NCI-H345 treated with DMSO at 0.1 percent for 48 hours (cell line): ENCODE results near the gene PLAAT2.
"Not testable (repeated sequence)": the region's sequence is repeated elsewhere in the genome, so short reads cannot be mapped to it uniquely, and the experiment has no call there.

Source experiments
- DNase-seq: peaks from one replicate; lab custom pipeline; 2025; ENCODE audit not compliant: unreplicated experiment; lab: John Stamatoyannopoulos, UW

Gene PLAAT2

GRCh38 chr11:63551091-63551888 lies 11.9 kb downstream of the PLAAT2 start:
- DNase-seq: no peak

GRCh38 chr11:63550156-63550700 lies 13.0 kb downstream of the PLAAT2 start:
- DNase-seq: not testable (repeated sequence)

- no peak for DNase-seq
These were observed 13.8 kb downstream of the PLAAT2 start for GRCh38 chr11:63549411-63549810.

GRCh38 chr11:63548178-63548577 lies 15.0 kb downstream of the PLAAT2 start:
- no peak for DNase-seq

- no peak for DNase-seq
These were observed 16.1 kb downstream of the PLAAT2 start for GRCh38 chr11:63547061-63547460.

GRCh38 chr11:63543711-63544110 lies 19.5 kb downstream of the PLAAT2 start:
- no peak for DNase-seq

GRCh38 chr11:63542506-63542905 lies 20.7 kb downstream of the PLAAT2 start:
- DNase-seq: not testable (repeated sequence)

- no peak for DNase-seq
These were observed 25.7 kb downstream of the PLAAT2 start for GRCh38 chr11:63537293-63538101.

- no peak for DNase-seq
These were observed 26.4 kb downstream of the PLAAT2 start, which contains the start of gene PLAAT4 for GRCh38 chr11:63536669-63537292. PLAAT4 (plus strand) TSS chr11:63536808; CDS start chr11:63536869, 61 bp downstream.

- no peak for DNase-seq
These were observed 27.4 kb downstream of the PLAAT2 start for GRCh38 chr11:63535734-63536133.

GRCh38 chr11:63534895-63535461 lies 28.2 kb downstream of the PLAAT2 start:
- DNase-seq: no peak

- DNase-seq: no peak
These were observed 29.1 kb downstream of the PLAAT2 start for GRCh38 chr11:63534076-63534475.

- no peak for DNase-seq
These were observed 30.2 kb downstream of the PLAAT2 start for GRCh38 chr11:63532799-63533475.

GRCh38 chr11:63532117-63532516 lies 31.1 kb downstream of the PLAAT2 start:
- no peak for DNase-seq

- DNase-seq: not testable (repeated sequence)
These were observed 31.9 kb downstream of the PLAAT2 start for GRCh38 chr11:63531074-63531792.

- no peak for DNase-seq
These were observed 33.2 kb downstream of the PLAAT2 start for GRCh38 chr11:63530021-63530420.

- not testable (repeated sequence) for DNase-seq
These were observed 33.8 kb downstream of the PLAAT2 start for GRCh38 chr11:63529373-63529772.

GRCh38 chr11:63528729-63529278 lies 34.4 kb downstream of the PLAAT2 start:
- not testable (repeated sequence) for DNase-seq

- DNase-seq: not testable (repeated sequence)
These were observed 35.0 kb downstream of the PLAAT2 start for GRCh38 chr11:63528156-63528555.
